ENCODE results near the gene ERCC6L2. TPM values are rescaled to one million over a fixed set of nuclear protein-coding genes. Genes with fewer than 3 reads are reported as not detected.

The ERCC6L2 gene
- total and polyA plus RNA-seq, 9 of the 15 experiments (the other 6 are each of a cell fraction or from before 2014, with no cell fraction given) = 7.8 to 42.8 (median 23.6) TPM

GRCh38 chr9:95936579-95937075 lies 61.1 kb downstream of the ERCC6L2 start (continued):
- TF ChIP-seq, protein P1, sequence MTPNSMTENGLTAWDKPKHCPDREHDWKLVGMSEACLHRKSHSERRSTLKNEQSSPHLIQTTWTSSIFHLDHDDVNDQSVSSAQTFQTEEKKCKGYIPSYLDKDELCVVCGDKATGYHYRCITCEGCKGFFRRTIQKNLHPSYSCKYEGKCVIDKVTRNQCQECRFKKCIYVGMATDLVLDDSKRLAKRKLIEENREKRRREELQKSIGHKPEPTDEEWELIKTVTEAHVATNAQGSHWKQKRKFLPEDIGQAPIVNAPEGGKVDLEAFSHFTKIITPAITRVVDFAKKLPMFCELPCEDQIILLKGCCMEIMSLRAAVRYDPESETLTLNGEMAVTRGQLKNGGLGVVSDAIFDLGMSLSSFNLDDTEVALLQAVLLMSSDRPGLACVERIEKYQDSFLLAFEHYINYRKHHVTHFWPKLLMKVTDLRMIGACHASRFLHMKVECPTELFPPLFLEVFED (CRISPR knock-in tag; conservative IDR thresholded peaks at IDR 0.05) = no peak
- TF ChIP-seq, protein P2, sequence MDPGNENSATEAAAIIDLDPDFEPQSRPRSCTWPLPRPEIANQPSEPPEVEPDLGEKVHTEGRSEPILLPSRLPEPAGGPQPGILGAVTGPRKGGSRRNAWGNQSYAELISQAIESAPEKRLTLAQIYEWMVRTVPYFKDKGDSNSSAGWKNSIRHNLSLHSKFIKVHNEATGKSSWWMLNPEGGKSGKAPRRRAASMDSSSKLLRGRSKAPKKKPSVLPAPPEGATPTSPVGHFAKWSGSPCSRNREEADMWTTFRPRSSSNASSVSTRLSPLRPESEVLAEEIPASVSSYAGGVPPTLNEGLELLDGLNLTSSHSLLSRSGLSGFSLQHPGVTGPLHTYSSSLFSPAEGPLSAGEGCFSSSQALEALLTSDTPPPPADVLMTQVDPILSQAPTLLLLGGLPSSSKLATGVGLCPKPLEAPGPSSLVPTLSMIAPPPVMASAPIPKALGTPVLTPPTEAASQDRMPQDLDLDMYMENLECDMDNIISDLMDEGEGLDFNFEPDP (CRISPR knock-in tag; IDR thresholded peaks at IDR 0.05) = no peak
- TF ChIP-seq ZNF695 (CRISPR knock-in tag; IDR thresholded peaks at IDR 0.05) = no peak
- no peak for TF ChIP-seq SMAD3 (CRISPR knock-in tag; conservative IDR thresholded peaks at IDR 0.05)
- no peak for TF ChIP-seq NFIX (CRISPR knock-in tag; IDR thresholded peaks at IDR 0.05; ENCODE audit: low read depth)
- TF ChIP-seq CHD2 (IDR thresholded peaks at IDR 0.05; ENCODE audit: low read depth, low read length) = no peak

- Histone ChIP-seq H3K4me2 (ENCODE audit: insufficient read depth, low read length) (no peak overlapping the region), H3K79me2 (ENCODE audit: control insufficient read depth, insufficient read depth, low read length) (no peaks in the 10 kb centered on the region; the same call in 2 of the 3 replicates), H3K36me3 (ENCODE audit: control insufficient read depth, insufficient read depth, low read length) (peaks cover 31% of the 10 kb centered on the region; the same call in 2 of the 3 replicates), H3K27me3 (ENCODE audit: control insufficient read depth in 2 of 2, insufficient read depth in 2 of 2, low read length in 2 of 2) (no peaks in the 10 kb centered on the region), H3K4me3 (no peak overlapping the region), H2AFZ (ENCODE audit: low read depth, low read length) (no peak overlapping the region), H3K4me1 (replicated peaks in 1 of 2; ENCODE audit: control insufficient read depth in 2 of 2, insufficient read depth in 2 of 2, low read length in 2 of 2) (no peaks in the 10 kb centered on the region), H3K9me1 (ENCODE audit: control insufficient read depth, insufficient read depth, low read length) (no peaks in the 10 kb centered on the region), H3K9ac (ENCODE audit: insufficient read depth in 1 of 2, low read depth in 2 of 2, low read length in 2 of 2) (no peak overlapping the region), H3K27ac (ENCODE audit: extremely low read depth, low read depth, low read length) (no peak overlapping the region), H3K9me3 (replicated peaks; ENCODE audit: control insufficient read depth, insufficient read depth, low read depth, low read length) (no peaks in the 10 kb centered on the region), H4K20me1 (replicated peaks; ENCODE audit: control insufficient read depth, insufficient read depth, low read length) (no peaks in the 10 kb centered on the region)
- WGBS (ENCODE audit: insufficient coverage, low coverage, missing lambda C conversion rate) = 88% methylated on average over 3 of the region's 3 CpGs
- in situ Hi-C loops (cut with MboI) (no loop called here), intact Hi-C loops (cut with micrococcal nuclease) (no loop called here)
- ATAC-seq (no peak), FAIRE-seq (no peak), DNase-seq (ENCODE audit: extremely low read depth in 1 of 4, low spot score in 3 of 4) (no peak)
- no TSS peak for BruUV-seq (replicated peaks)
- CTCF ChIA-PET (ENCODE audit: low intra/inter-chr PET ratio) = no interaction called here
- POLR2A ChIA-PET = no interaction called here
- TF ChIP-seq GTF3C2 (IDR thresholded peaks at IDR 0.05; ENCODE audit: borderline replicate concordance, extremely low read depth, insufficient read length) = no peak
- no peak for TF ChIP-seq ZNF134 (CRISPR knock-in tag; conservative IDR thresholded peaks at IDR 0.05)
- no peak for TF ChIP-seq MYC (IDR thresholded peaks at IDR 0.05; ENCODE audit: low read depth, low read length)
- TF ChIP-seq MYC (CRISPR knock-in tag; IDR thresholded peaks at IDR 0.05; ENCODE audit: borderline replicate concordance, low read depth) = no peak
- no peak for TF ChIP-seq GATA2 (CRISPR knock-in tag; IDR thresholded peaks at IDR 0.05)
- TF ChIP-seq ZNF239 (CRISPR knock-in tag; IDR thresholded peaks at IDR 0.05) = no peak
- TF ChIP-seq TCF7L2 (IDR thresholded peaks at IDR 0.05; ENCODE audit: low read depth, low read length) = no peak
These were observed 61.6 kb downstream of the ERCC6L2 start for GRCh38 chr9:95937131-95937530.

Measured in K562 (cell line).